Subcutaneous adipose tissue (tissue), 4 donors: Measurements from ENCODE around the gene SCUBE1. TPM values are rescaled to one million over a fixed set of nuclear protein-coding genes. Genes with fewer than 3 reads are reported as not detected.

Experiments used
- CTCF ChIP-seq: fragments of 450-650 bp; IDR thresholded peaks from one replicate; pipeline ENCODE4 v1.5.1; 2016; ENCODE audit warnings: low read depth, mild to moderate bottlenecking, control low read depth, antibody characterized with exemption, moderate library complexity
- total RNA-seq, 4 donors: library from RNA; depleted of rRNA; stranded (reverse); fragments of >200 nt; gene quantifications; one replicate each; pipeline ENCODE4 v1.1.0, GENCODE V29; 2016

Gene SCUBE1
- total RNA-seq, 4 donors from 2014 or later = 0.66 to 4.6 (median 1.7) TPM

GRCh38 chr22:43269646-43270045, 73.5 kb downstream of the SCUBE1 start:
- TF ChIP-seq CTCF = no peak

GRCh38 chr22:43269246-43269645, 73.9 kb downstream of the SCUBE1 start:
- no peak for TF ChIP-seq CTCF

GRCh38 chr22:43267981-43268660, 75.1 kb downstream of the SCUBE1 start:
- TF ChIP-seq CTCF = no peak

GRCh38 chr22:43267332-43267980, 75.7 kb downstream of the SCUBE1 start:
- TF ChIP-seq CTCF = no peak

- no peak for TF ChIP-seq CTCF
Measured at GRCh38 chr22:43266076-43266475, 77.1 kb downstream of the SCUBE1 start.

- TF ChIP-seq CTCF = no peak
Measured at GRCh38 chr22:43263645-43264514, 79.3 kb downstream of the SCUBE1 start.
